Sigmoid colon (tissue), 7 donors: ENCODE data around the gene PRMT9. TPM values are rescaled to one million over a fixed set of nuclear protein-coding genes. Genes with fewer than 3 reads are reported as not detected.

Experiments used
- DNase-seq: peaks from one replicate; pipeline ENCODE4 v3.0.0-alpha.2; 2019
- H3K27ac ChIP-seq, 4 donors: fragments of 200-600 bp; sonication (generic); one replicate each; pipeline ENCODE4 v1.5.1; 2016 to 2019; ENCODE audit warnings: mild to moderate bottlenecking in 1 of 4
- H3K27me3 ChIP-seq, 3 donors: fragments of 200-600 bp; sonication (generic); one replicate each; pipeline ENCODE4 v1.5.1; 2019; ENCODE audit warnings: mild to moderate bottlenecking in 1 of 3
- H3K36me3 ChIP-seq, 4 donors: fragments of 200-600 bp; sonication (generic); one replicate each; pipeline ENCODE4 v1.5.1; 2016 to 2019
- H3K4me1 ChIP-seq, 4 donors: fragments of 200-600 bp; sonication (generic); one replicate each; pipeline ENCODE4 v1.5.1; 2017 to 2019
- H3K4me3 ChIP-seq, 4 donors: fragments of 200-600 bp; sonication (generic); one replicate each; pipeline ENCODE4 v1.5.1; 2017 to 2019; ENCODE audit warnings: mild to moderate bottlenecking in 2 of 4, moderate library complexity in 1 of 4
- H3K9me3 ChIP-seq, 4 donors: fragments of 200-600 bp in 3 of 4; sonication (generic) in 3 of 4; one replicate each; pipeline versions ENCODE4 v1.5.1 to v1.6.1; 2013 to 2019
- EP300 ChIP-seq, 4 donors: sonication (generic); formaldehyde crosslinking; IDR thresholded peaks; one replicate each; pipeline ENCODE4 v1.6.1; 2017; ENCODE audit warnings: antibody characterized with exemption in 4 of 4
- POLR2A ChIP-seq, 2 donors: fragments of 450-650 bp; IDR thresholded peaks; one replicate each; pipeline ENCODE4 v1.6.1; 2016; ENCODE audit warnings: antibody characterized with exemption in 2 of 2, mild to moderate bottlenecking in 2 of 2, moderate library complexity in 2 of 2
- POLR2AphosphoS5 ChIP-seq, 4 donors: sonication (generic); formaldehyde crosslinking; IDR thresholded peaks; one replicate each; pipeline ENCODE4 v1.6.1; 2017; ENCODE audit warnings: antibody characterized with exemption in 4 of 4
- WGBS, 2 donors: extraction: QIAGEN DNeasy Blood & Tissue Kit; methylation state at CpG; one replicate each; pipeline ENCODE4 v1.1.7; 2013; 5-methylcytosine and 5-hydroxymethylcytosine counted together
- intact Hi-C: fragments of 100-400 bp; cut with DNase I; formaldehyde crosslinking; loops from one replicate; pipeline ENCODE4 v1.15.1; 2023
- polyA plus RNA-seq, 3 donors: library from polyadenylated mRNA; stranded (reverse); fragments of 200-250 nt; gene quantifications; one replicate each; pipeline ENCODE4 v1.2.3, GENCODE V29; 2013
- total RNA-seq, 4 donors: library from RNA; depleted of rRNA; stranded (reverse); fragments of >200 nt; gene quantifications; one replicate each; pipeline ENCODE4 v1.1.0, GENCODE V29; 2016
- TF ChIP-seq, protein P1 (sequence below), 4 experiments: fragments of 450-650 bp in 3 of 4; fragments of 200-600 bp in 1 of 4; IDR thresholded peaks; one replicate each; pipeline ENCODE4 v1.5.1; 2016 to 2019; ENCODE audit warnings: antibody characterized with exemption in 4 of 4, mild to moderate bottlenecking in 3 of 4, moderate library complexity in 2 of 4
- donor health status: healthy with polysubstance abuse.
- donor health status: Bipolar disorder and iron deficiency.
- donor health status: healthy.

Gene PRMT9
- total and polyA plus RNA-seq, 7 donors: 1.8 to 10.7 (median 7.1) TPM

DNA sequence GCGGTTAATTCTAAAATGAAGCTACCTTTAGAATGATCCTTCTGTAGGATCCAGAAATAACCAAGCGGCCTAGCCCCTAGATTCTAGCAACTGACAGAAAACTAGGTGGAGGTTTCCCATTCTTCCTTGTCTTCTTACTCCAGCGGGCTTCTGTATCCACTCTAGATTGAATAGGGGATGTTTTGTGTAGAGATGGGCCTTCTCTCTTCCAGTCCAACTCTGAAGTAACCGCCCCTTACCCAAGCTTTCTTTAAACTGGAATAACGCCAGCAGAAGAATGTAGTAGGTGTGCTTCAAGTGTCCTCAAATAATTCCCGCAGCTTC, 67.2 kb downstream of the PRMT9 start:
- Histone ChIP-seq H3K27me3 (no peaks in the 10 kb centered on the region), H3K4me3 (peak overlapping the region; percentile 64 to 78 (median 68)), H3K36me3 (peaks cover 0 to 3% (median 0%) of the 10 kb centered on the region in 4 donors), H3K27ac (peak overlapping the region; percentile 70 to 82 (median 80)), H3K9me3 (no peaks in the 10 kb centered on the region), H3K4me1 (peaks cover 0 to 41% (median 37%) of the 10 kb centered on the region in 4 donors)
- TF ChIP-seq, protein P1, sequence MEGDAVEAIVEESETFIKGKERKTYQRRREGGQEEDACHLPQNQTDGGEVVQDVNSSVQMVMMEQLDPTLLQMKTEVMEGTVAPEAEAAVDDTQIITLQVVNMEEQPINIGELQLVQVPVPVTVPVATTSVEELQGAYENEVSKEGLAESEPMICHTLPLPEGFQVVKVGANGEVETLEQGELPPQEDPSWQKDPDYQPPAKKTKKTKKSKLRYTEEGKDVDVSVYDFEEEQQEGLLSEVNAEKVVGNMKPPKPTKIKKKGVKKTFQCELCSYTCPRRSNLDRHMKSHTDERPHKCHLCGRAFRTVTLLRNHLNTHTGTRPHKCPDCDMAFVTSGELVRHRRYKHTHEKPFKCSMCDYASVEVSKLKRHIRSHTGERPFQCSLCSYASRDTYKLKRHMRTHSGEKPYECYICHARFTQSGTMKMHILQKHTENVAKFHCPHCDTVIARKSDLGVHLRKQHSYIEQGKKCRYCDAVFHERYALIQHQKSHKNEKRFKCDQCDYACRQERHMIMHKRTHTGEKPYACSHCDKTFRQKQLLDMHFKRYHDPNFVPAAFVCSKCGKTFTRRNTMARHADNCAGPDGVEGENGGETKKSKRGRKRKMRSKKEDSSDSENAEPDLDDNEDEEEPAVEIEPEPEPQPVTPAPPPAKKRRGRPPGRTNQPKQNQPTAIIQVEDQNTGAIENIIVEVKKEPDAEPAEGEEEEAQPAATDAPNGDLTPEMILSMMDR (IDR thresholded peaks at IDR 0.05): no peak
- TF ChIP-seq POLR2AphosphoS5 (IDR thresholded peaks at IDR 0.05) (no peak), POLR2A (IDR thresholded peaks at IDR 0.05) (no peak), EP300 (IDR thresholded peaks at IDR 0.05) (peak in 1 of 4 donors; percentile 22)
- DNase-seq: no peak
- 29 to 32% methylated on average over 6 of the region's 6 CpGs for WGBS, 2 donors
- intact Hi-C loops: loop anchor here (5.0 kb wide), 1 partner anchor 250 kb away; no protein-coding TSS in a partner anchor

DNA sequence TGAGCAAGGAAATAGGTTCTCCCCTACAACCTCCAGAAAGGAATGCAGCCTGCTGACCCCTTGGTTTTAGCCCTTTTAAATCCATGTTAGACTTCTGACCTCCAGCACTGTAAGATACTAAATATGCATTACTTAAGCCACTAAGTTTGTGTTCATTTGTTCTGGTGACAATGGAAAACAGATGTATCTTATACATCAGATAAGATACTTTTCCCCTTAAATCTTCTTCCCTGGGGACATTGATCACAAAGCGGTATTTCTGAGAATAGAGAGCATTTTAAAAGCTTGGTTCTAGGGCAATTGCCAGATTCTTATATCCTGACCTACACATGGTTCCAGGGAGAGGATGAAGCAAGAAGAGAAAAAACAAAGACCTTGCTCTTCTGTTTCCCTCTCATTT, 73.3 kb downstream of the PRMT9 start:
- intact Hi-C loops: no loop called here
- no peak for DNase-seq
- no peaks in the 10 kb centered on the region for H3K9me3 ChIP-seq
- WGBS, 2 donors: 94 to 95% methylated on average over 1 of the region's 1 CpG
- H3K36me3 ChIP-seq: no peaks in the 10 kb centered on the region
- no peak for TF ChIP-seq POLR2A (IDR thresholded peaks at IDR 0.05)
- TF ChIP-seq POLR2AphosphoS5 (IDR thresholded peaks at IDR 0.05): no peak
- TF ChIP-seq, protein P1 (IDR thresholded peaks at IDR 0.05): no peak
- no peak for TF ChIP-seq EP300 (IDR thresholded peaks at IDR 0.05)
- H3K27me3 ChIP-seq: no peaks in the 10 kb centered on the region
- no peaks in the 10 kb centered on the region for H3K4me1 ChIP-seq
- no peak overlapping the region for H3K4me3 ChIP-seq
- no peak overlapping the region for H3K27ac ChIP-seq

DNA sequence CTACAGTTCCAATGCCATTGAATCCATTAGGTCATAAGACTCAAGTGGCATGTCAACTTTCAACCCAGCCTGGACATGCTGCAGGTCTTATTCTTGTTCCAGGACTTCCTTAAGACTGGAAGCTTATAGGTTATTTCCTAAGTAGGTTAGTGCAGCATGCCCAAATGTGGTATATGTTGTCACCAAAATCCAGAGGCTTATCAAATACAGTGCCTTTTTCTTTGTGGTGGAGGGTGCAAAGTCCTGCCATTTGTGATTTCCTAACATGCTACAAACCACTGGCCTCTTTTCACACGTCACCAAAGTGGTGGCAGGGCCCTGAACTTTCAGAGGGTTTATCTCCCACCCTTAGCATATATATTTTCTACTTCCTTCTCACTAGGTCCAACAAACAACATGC, 76.5 kb downstream of the PRMT9 start:
- Histone ChIP-seq H3K4me3 (no peak overlapping the region), H3K27ac (no peak overlapping the region), H3K4me1 (peaks cover 0 to 7% (median 0%) of the 10 kb centered on the region in 4 donors), H3K27me3 (no peaks in the 10 kb centered on the region), H3K9me3 (no peaks in the 10 kb centered on the region), H3K36me3 (no peaks in the 10 kb centered on the region)
- WGBS, 2 donors: 82 to 85% methylated on average over 1 of the region's 1 CpG
- intact Hi-C loops: no loop called here
- no peak for DNase-seq
- TF ChIP-seq EP300 (IDR thresholded peaks at IDR 0.05) (no peak), POLR2AphosphoS5 (IDR thresholded peaks at IDR 0.05) (no peak), POLR2A (IDR thresholded peaks at IDR 0.05) (no peak)
- TF ChIP-seq, protein P1 (IDR thresholded peaks at IDR 0.05): no peak

DNA sequence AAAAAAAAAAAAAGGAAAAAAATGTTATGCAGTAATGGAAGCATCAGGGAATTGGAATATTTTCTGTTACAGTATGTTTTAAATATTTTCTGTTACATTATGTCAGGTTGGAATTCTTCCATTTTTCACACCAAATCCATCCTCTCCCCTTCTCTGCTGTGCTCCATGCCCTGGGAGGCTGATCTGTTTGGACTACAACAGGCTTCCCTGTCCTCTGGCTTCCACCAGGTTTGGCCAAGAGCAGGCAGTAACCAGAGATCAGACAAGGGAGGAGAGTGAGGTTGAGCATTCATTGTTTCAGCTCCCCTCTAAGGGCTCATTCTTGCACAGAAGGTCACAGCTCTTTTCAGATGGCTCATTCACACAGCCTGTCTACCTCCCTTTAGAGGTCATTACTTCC, 78.5 kb downstream of the PRMT9 start:
- TF ChIP-seq POLR2A (IDR thresholded peaks at IDR 0.05) (no peak), EP300 (IDR thresholded peaks at IDR 0.05) (no peak), POLR2AphosphoS5 (IDR thresholded peaks at IDR 0.05) (no peak)
- TF ChIP-seq, protein P1 (IDR thresholded peaks at IDR 0.05): no peak
- peaks cover 0 to 7% (median 0%) of the 10 kb centered on the region in 4 donors for H3K4me1 ChIP-seq
- no peaks in the 10 kb centered on the region for H3K36me3 ChIP-seq
- intact Hi-C loops: no loop called here
- H3K4me3 ChIP-seq: no peak overlapping the region
- H3K9me3 ChIP-seq: no peaks in the 10 kb centered on the region
- no peaks in the 10 kb centered on the region for H3K27me3 ChIP-seq
- DNase-seq: no peak
- no peak overlapping the region for H3K27ac ChIP-seq

DNA sequence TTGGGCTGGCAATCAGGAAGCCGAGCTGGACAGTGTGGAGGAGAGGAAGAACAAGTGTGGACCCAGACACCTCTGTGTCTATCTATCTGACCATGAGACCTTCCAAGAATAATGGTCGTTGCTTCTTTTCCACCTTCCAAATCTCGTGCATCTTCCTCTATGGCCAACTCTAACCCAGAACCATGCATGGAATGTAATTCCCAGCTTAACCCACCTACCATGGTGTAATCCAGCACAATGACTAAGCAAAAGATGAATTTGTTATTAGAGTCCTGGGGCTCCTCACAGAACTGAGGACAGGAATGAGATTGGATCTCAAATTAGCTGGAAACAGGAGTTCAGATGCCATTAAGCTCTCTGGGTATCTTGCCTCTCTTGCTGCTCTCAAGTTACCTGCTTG, 84.2 kb downstream of the PRMT9 start:
- intact Hi-C loops: no loop called here
- WGBS, 2 donors: 84 to 86% methylated on average over 3 of the region's 3 CpGs
- H3K4me1 ChIP-seq: peaks cover 0 to 15% (median 9%) of the 10 kb centered on the region in 4 donors
- no peak for DNase-seq
- no peaks in the 10 kb centered on the region for H3K27me3 ChIP-seq
- no peak overlapping the region for H3K27ac ChIP-seq
- H3K36me3 ChIP-seq: no peaks in the 10 kb centered on the region
- no peaks in the 10 kb centered on the region for H3K9me3 ChIP-seq
- TF ChIP-seq POLR2A (IDR thresholded peaks at IDR 0.05) (no peak), EP300 (IDR thresholded peaks at IDR 0.05) (no peak), POLR2AphosphoS5 (IDR thresholded peaks at IDR 0.05) (no peak)
- TF ChIP-seq, protein P1 (IDR thresholded peaks at IDR 0.05): no peak
- H3K4me3 ChIP-seq: no peak overlapping the region
